C4-2B (cell line): Measurements from ENCODE around the gene UBTD1.

Source experiments
- H3K27ac ChIP-seq: fragments of 450-650 bp; 2 replicates; pipeline ENCODE4 v1.5.1; 2017
- ZFX ChIP-seq: fragments of 450-650 bp; IDR thresholded peaks from 2 replicates; pipeline ENCODE4 v1.6.1; 2017
- TF ChIP-seq, protein P1 (sequence below): fragments of 450-650 bp; conservative IDR thresholded peaks from 2 replicates; pipeline ENCODE4 v1.5.1; 2017; ENCODE audit warnings: mild to moderate bottlenecking

Gene UBTD1

DNA sequence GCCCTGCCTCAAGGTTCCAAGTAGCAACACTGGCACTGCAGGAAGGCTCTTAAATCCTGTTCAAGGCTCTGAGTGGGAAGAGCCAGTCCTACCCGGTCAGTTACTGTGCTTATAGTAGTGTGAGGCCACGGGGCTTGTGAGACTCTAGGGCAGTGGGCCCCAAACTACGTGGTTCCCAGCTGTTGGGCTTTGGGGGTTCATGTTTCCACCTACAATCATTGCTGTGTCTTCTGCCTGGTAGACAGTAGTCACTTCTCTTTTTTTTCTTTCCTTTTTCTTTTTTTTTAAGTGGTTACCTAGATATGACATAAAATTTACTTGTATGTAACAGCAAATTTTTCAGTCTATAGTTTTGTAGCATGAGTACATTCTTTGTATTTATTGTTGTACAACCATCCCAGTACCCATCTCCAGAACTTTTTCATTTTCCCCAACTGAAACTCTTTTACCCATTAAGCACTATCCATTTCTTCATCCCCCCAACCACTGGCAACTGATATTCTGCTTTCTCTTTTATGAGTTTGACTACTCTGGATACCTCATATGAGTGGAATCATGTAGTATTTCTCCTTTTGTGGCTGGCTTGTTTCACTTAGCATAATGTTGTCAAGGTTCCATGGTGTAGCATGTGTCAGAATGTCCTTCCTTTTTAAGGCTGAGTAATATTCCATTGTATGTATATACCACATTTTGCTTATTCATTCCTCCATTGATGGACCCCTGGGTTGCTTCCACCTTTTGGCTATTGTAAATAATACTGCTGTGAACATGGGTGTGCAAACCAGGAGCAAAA is 7.7 kb downstream of the UBTD1 start:
- TF ChIP-seq ZFX = no peak
- no peak overlapping the region for H3K27ac ChIP-seq

DNA sequence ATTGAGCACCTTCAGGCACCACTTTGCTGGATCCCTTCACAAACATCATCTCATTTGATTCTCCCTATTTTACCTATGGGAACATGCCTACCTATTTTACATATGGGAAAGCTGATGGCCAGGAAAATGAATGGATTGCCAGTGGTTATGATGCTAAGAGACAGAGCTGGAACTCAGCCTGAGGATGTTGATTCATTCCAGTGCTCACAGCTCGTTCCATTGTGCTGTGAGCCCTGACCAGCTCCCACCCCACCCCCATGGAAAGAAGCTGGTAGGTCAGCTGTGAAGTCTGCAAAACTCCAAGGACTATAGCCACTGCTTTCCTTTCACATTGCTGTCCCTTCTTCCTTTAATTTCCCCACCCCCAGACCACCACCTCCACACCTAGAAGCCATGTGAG is 9.6 kb downstream of the UBTD1 start:
- no peak overlapping the region for H3K27ac ChIP-seq
- no peak for TF ChIP-seq ZFX
- TF ChIP-seq, protein P1, sequence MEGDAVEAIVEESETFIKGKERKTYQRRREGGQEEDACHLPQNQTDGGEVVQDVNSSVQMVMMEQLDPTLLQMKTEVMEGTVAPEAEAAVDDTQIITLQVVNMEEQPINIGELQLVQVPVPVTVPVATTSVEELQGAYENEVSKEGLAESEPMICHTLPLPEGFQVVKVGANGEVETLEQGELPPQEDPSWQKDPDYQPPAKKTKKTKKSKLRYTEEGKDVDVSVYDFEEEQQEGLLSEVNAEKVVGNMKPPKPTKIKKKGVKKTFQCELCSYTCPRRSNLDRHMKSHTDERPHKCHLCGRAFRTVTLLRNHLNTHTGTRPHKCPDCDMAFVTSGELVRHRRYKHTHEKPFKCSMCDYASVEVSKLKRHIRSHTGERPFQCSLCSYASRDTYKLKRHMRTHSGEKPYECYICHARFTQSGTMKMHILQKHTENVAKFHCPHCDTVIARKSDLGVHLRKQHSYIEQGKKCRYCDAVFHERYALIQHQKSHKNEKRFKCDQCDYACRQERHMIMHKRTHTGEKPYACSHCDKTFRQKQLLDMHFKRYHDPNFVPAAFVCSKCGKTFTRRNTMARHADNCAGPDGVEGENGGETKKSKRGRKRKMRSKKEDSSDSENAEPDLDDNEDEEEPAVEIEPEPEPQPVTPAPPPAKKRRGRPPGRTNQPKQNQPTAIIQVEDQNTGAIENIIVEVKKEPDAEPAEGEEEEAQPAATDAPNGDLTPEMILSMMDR = no peak

DNA sequence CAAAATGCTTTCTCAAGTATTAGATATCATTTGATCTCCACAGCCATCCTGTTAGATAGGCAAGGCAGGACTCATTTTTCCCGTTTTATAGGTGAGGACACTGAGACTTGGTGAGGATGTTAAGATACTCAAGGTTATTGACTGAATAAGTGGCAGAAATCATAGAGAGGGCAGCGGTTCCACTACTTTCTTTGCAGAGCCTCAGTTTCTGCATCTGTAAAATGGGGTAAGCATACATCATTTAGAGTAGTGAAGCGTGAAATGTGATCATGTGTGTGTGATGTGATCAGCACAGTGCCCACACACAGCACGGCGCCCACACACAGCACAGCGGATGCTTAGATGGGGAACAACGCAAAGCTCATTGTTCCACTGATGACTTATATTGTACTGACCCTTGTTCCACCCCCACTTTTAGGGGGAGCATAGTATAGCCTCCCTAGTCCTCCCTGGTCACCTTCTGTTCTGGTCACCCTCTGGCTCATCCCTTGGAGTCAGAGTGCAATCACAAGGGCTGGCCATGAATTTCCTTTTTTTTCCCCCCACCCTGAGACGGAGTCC is 10.5 kb downstream of the UBTD1 start:
- TF ChIP-seq, protein P1 = no peak
- TF ChIP-seq ZFX = no peak
- H3K27ac ChIP-seq = no peak overlapping the region

DNA sequence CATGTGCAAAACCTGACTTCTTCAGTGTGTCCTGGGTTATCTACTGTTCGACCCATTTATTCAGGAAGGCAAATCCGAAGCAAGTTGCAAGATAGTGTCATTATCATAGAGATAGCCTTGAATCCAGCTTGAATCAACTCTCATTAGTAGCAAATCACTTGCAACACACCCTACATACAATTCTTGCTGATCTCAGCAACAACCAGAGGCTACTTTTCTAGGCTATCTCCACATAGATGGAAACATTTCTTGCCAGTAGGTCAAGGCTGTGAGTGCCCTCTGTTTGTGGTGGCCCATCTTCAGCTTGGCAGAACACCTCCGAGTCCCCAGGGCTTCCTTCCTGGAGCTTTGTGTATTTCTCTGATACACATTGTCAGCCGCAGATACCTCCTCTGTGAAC is 12.0 kb downstream of the UBTD1 start:
- H3K27ac ChIP-seq = no peak overlapping the region
- TF ChIP-seq, protein P1 = no peak
- TF ChIP-seq ZFX = no peak

DNA sequence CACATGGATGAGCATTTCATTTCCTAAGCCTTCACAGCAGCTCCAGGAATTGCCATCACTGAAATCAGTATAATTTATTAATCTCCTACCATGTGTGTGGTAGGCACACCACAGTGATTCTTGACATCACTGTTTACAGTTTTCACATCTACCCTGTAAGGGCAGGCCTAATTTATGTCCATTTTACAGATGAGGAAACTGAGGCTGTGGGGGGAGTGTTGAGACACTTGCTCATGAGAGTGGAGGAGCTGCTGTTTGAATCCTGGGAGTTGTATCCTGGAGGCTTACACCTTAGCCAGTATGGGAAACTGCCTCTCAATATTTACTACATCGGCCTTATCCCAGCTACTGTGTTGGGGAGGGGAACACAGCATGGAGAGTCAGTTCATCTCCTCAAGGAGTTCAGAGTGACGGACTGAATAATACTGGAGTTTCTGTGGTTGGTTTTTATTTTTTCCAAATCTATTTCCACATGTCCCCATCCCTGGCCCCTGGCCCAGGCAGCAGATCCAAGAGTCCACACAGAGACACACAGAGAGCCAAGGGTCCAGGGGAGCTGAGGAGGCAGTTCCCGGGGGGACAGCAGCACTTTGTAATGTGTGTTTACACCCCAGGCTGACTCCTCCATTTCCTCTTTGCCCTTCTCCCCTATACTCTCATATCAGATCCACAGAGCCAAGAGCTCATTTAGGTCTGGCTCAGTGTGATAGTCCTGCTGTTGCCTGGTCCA is 13.2 kb downstream of the UBTD1 start:
- TF ChIP-seq, protein P1 = no peak
- no peak for TF ChIP-seq ZFX
- no peak overlapping the region for H3K27ac ChIP-seq

DNA sequence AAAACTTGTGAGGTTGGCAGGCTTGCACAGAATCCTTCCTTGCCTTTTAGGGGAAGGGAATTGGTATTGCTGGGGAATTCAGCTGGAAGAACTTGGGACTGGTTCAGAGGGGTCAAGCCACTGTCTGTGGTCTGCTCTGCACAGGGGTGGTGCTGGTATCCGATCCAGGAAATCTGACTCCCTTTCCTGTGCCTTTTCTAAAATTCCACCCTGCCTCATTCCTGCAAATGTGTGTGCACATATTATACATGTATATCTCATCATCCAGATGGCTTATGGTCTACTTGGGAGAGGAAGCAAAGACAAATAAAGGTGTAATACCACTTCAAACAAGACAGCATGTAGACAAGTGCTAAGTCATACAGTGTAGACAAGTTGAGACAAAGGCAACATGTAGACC is 14.3 kb downstream of the UBTD1 start:
- TF ChIP-seq ZFX = no peak
- TF ChIP-seq, protein P1 = no peak
- no peak overlapping the region for H3K27ac ChIP-seq

DNA sequence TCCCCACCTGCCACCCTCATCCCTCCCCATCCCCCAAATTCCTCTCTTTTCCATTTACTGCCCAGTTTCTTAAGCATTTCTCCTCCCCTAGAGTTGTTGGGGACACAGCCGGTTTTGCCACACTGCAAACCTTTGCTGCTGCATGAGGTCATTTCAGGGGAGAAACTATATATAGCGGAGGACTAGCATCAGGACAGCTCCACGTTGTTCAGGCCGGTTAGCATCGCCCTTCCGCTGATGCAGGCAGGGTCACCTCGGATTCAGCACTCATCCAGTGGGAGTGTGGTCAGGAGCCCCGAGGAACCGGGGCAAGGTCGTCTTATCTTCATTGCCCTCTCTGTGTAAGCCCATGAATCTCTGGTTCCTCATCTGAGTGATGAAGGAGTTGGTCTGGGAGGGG is 15.6 kb downstream of the UBTD1 start:
- no peak overlapping the region for H3K27ac ChIP-seq
- TF ChIP-seq, protein P1 = no peak
- TF ChIP-seq ZFX = no peak
